ENCODE results near the gene PRKCH. TPM values are rescaled to one million over a fixed set of nuclear protein-coding genes. Genes with fewer than 3 reads are reported as not detected.

Gene PRKCH
- total RNA-seq, 1 donor from 2014 or later = 20.2 TPM

GRCh38 chr14:61385002-61385685 is 63.8 kb downstream of the PRKCH start:
- intact Hi-C loops (cut with DNase I) = no loop called here
- no peak for TF ChIP-seq CTCF (IDR thresholded peaks at IDR 0.05)

GRCh38 chr14:61386173-61386772 is 64.9 kb downstream of the PRKCH start:
- Histone ChIP-seq H3K9me3 (no peaks in the 10 kb centered on the region), H3K4me1 (no peaks in the 10 kb centered on the region), H3K36me3 (no peaks in the 10 kb centered on the region), H3K4me3 (no peak overlapping the region), H3K27ac (no peak overlapping the region), H3K27me3 (no peaks in the 10 kb centered on the region)
- DNase-seq (ENCODE audit: low spot score in 2 of 2) = no peak
- intact Hi-C loops (cut with DNase I) = no loop called here
- TF ChIP-seq CTCF (IDR thresholded peaks at IDR 0.05) = no peak

More at GRCh38 chr14:61385002-61385685, 63.8 kb downstream of the PRKCH start:
- Histone ChIP-seq H3K4me3 (no peak overlapping the region), H3K36me3 (no peaks in the 10 kb centered on the region), H3K4me1 (no peaks in the 10 kb centered on the region), H3K27ac (no peak overlapping the region), H3K27me3 (no peaks in the 10 kb centered on the region), H3K9me3 (no peaks in the 10 kb centered on the region)
- DNase-seq (ENCODE audit: low spot score in 2 of 2) = no peak

GRCh38 chr14:61387076-61387475 is 65.7 kb downstream of the PRKCH start:
- TF ChIP-seq CTCF (IDR thresholded peaks at IDR 0.05) = no peak
- DNase-seq (ENCODE audit: low spot score in 2 of 2) = no peak
- intact Hi-C loops (cut with DNase I) = no loop called here
- Histone ChIP-seq H3K4me3 (no peak overlapping the region), H3K4me1 (no peaks in the 10 kb centered on the region), H3K36me3 (no peaks in the 10 kb centered on the region), H3K27ac (no peak overlapping the region), H3K9me3 (no peaks in the 10 kb centered on the region), H3K27me3 (no peaks in the 10 kb centered on the region)

DNA sequence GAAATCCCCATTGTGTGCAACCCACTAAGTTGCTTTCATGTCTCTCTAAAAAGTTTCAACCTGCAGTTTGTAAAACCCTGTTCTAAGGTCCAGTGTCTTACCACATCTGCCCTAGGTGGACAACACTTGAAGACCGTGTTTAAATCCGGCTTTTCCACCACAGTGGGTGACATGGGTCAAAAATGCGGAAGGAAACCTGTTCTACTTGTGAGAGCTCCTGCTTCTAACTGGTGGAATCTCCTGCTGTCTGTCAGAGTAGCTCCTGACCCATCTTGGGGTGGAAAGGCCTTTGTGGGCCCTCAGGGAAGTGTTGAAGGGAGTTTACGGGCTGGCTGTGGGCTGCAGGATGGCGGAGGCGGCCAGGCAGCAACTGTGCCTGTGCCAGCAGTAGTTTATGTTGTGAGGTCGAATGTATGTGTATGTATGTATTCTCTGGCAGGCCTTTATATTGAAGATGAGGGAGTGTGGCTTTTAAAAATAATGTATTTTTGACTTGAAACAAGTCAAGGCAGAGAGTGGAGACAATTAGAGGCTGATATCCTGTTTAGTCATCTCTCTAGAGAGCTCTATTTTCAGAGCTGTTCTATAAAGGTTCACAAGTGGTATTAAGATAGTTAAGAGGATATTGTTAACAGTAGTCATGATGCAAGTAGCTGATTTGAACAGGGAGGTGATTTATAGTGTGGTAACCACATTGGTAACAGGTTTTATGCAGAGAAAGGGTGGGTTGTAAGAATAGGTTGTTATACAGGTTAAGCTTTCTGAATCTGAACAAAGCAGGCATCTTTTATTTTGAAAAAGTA is 67.0 kb downstream of the PRKCH start:
- H3K27ac ChIP-seq = no peak overlapping the region

More for the DNA sequence above, 67.0 kb downstream of the PRKCH start:
- no peak for DNase-seq (ENCODE audit: low spot score in 2 of 2)
- intact Hi-C loops (cut with DNase I) = no loop called here
- no peak for TF ChIP-seq CTCF (IDR thresholded peaks at IDR 0.05)
- H3K4me3 ChIP-seq = no peak overlapping the region
- H3K9me3 ChIP-seq = no peaks in the 10 kb centered on the region
- no peaks in the 10 kb centered on the region for H3K27me3 ChIP-seq
- H3K4me1 ChIP-seq = no peaks in the 10 kb centered on the region
- no peaks in the 10 kb centered on the region for H3K36me3 ChIP-seq

Measured in ascending aorta (tissue), 2 donors.